Measurements from ENCODE around the gene TBCA.
A peak's percentile ranks its signal among the peaks of the same experiment; 100 is the strongest.
"Not testable (repeated sequence)": the region's sequence is repeated elsewhere in the genome, so short reads cannot be mapped to it uniquely, and the experiment has no call there.

The TBCA gene

DNA sequence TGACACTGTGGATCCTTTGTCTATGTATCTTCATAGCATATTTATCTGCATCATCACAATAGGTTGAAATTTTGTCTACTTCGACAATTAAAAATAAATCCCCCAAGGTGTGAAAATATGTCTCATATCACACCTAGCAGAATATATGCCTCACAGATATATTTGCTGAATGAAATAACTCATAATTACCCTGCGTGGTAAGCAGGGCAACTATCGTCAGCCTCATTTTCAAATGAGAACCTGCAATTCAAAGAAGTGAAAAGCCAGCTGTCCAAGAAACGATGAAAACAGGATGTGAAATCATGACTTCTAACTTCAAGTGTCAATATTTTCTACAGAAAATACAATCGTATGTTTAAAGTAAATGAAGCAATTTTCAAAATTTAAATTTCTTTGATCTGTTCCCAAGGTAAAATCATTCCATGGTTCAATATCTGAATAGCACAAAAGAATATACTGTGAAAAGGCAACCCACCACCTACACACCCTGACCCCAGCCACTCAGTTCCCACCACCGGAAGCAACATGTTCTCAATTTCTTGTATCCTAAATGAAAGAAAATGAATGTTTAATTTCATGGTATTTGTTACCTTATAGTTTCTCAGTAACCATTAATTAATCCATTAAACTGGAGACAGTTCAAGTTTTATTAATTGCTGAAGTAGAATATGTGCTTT lies 57.1 kb downstream of the TBCA start:
- no peak for DNase-seq (ENCODE audit: low read depth in 1 of 2, low spot score in 1 of 2)

- no peak for DNase-seq (ENCODE audit: low read depth in 1 of 2, low spot score in 1 of 2)
These were observed 66.0 kb downstream of the TBCA start for GRCh38 chr5:77709993-77710685.

- DNase-seq (ENCODE audit: low read depth in 1 of 2, low spot score in 1 of 2): no peak
These were observed 66.8 kb downstream of the TBCA start for GRCh38 chr5:77709340-77709739.

DNA sequence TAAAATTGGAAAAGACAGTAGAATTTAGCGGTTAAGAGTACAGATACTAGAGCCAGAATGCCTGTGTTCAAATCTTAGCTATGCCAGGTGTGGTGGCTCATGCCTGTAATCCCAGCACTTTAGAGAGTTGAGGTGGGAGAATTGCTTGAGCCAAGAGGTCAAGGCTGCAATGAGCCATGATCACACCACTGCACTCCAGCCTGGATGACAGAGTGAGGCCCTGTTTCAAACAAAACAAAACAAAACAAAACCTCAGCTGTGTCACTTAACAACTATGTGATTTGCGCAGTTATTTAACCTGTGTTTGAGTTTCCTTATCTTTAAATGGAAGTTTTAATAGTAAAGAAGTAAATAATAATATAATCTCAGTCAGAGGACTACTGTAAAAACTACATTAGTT lies 68.3 kb downstream of the TBCA start:
- no peak for DNase-seq (ENCODE audit: low read depth in 1 of 2, low spot score in 1 of 2)

DNA sequence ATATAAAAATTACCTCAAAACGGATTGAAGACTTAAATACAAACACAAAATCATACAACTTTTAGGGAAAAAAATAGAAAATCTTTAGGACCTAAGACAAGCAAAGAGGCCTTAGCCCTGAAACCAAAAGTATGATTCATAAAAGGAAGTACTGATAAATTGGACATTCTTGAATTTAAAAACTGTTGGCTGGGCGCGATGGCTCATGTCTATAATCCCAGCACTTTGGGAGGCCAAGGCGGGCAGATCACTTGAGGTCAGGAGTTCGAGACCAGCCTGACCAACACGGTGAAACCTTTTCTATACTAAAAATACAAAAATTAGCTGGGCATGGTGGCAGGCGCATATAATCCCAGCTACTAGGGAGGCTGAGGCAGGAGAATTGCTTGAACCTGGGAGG lies 76.6 kb downstream of the TBCA start:
- not testable (repeated sequence) for DNase-seq (ENCODE audit: low read depth in 1 of 2, low spot score in 1 of 2)

DNA sequence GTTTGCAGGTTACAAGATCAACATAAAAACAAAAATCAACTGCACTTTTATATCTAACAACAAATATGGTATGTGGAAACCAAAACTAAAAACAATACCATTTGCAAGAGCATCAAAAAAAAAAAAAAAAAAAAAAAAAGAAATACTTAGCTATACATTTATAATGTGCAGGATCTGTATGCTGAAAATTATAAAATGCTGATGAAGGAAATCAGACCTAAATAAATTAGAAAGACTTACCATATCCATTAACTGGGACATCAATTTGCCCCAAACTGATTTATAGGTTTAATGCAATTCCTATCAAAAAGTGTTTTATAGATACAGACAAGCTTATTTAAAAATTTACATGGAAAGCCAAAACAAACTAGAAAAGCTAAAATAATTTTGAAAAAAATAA lies 77.2 kb downstream of the TBCA start:
- DNase-seq (ENCODE audit: low read depth in 1 of 2, low spot score in 1 of 2): no peak

- DNase-seq (ENCODE audit: low read depth in 1 of 2, low spot score in 1 of 2): no peak
These were observed 78.4 kb downstream of the TBCA start for GRCh38 chr5:77697692-77698091.

- DNase-seq (ENCODE audit: low read depth in 1 of 2, low spot score in 1 of 2): no peak
These were observed 80.0 kb downstream of the TBCA start for GRCh38 chr5:77696120-77696519.

DNA sequence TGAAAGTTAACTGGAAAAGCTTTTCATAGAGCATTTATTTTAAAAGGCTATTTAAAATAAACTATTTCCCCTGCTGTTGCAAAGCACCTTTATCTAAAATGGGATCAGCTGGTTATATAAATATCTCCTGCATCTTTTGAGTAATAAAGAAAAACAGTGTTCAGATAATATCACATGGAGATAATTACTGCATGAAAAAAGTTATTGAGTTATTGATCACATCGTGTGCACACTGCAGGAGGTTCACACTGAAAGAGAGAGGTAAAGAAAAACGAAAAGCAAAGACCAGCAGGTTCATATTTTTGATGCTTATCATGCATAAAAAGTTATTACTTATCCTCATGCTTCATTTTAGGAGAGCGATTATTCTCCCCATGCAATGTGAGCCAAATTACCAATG lies 82.2 kb downstream of the TBCA start:
- DNase-seq (ENCODE audit: low read depth in 1 of 2, low spot score in 1 of 2): no peak

DNA sequence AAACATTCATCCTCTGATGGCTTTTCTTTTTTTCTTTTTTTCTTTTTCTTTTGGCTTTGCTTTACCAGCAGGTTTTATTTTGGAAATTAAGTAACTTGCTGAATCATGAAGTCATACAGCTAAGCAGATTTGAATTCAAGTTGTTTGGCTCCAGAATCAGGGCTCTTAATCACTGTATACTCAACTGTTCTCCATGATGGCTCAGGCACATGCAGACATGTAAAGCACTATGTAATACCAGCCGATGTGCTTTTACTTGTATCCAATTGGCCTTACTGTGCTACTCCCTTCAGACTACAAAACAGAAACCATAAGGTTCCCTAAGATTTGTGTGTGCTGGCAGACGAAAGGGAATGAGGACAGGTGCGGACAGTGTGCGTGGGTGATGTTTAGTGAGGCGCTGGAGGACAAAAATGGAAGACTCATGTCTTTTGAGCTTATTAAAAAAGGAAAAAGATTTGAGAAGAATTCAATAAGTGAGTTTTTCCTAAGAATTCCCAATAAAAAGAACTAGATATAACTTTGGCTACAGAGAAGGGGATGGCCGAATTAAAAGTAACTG lies 92.9 kb downstream of the TBCA start:
- DNase-seq (ENCODE audit: low read depth in 1 of 2, low spot score in 1 of 2): no peak

- no peak for DNase-seq (ENCODE audit: low read depth in 1 of 2, low spot score in 1 of 2)
These were observed 105.6 kb downstream of the TBCA start for GRCh38 chr5:77670526-77670925.

DNA sequence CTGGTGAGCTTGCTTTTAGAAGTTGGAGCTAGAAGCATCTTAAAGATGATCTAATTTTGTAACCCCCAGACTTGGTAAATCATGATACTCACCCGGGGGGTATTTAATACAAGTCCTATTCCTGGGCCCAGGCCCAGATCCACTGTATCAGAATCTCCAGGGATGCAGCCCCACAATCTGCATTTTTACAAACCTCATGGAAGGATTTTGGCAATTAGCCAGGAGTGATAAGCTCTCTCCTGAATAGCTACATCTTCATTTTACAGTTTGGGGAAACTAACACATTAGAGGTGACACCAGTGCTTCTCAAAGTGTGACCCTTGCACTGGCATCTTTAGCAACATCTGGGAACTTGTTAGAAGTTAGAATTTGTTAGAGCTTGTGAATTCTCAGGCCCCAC lies 106.5 kb downstream of the TBCA start:
- no peak for DNase-seq (ENCODE audit: low read depth in 1 of 2, low spot score in 1 of 2)

DNA sequence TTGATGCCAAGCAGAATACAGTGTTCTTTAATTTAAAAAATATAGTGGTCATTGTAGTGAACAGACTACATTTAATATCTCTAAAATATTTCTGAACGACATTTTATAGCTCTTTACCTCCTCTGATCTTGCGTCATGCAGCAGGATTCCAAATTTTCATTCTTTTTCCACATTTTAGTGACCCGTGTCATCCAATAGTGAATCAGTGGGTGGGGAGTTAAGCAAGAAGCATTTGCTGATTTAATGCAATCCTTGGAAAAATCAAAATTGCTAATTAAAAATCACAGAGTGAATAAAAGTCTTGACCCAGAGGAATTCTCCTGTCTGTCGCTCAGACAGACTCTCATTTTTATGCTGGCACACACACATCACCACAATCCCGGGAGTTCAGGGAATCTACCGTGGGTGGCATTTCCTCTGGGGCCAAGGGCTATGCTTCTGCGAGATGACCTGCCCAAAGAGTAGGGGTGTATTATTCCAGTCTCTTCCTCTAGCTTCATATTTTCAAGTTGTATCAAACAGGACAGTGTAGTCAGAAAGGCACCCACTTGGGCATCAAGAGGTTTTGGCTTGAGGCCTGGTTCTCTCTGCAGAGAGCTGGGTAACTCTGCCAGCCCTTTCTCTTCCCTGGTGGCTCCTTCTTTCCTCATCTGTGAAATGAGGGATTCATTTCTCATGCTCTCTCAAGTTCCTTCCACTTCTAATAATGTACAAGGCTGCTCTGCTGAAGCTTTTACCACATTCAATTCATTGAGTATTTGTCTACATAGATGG lies 112.9 kb downstream of the TBCA start:
- DNase-seq (ENCODE audit: low read depth in 1 of 2, low spot score in 1 of 2): no peak

GRCh38 chr5:77662635-77663034 lies 113.5 kb downstream of the TBCA start:
- DNase-seq (ENCODE audit: low read depth in 1 of 2, low spot score in 1 of 2): no peak

GRCh38 chr5:77658662-77659061 lies 117.5 kb downstream of the TBCA start:
- DNase-seq (ENCODE audit: low read depth in 1 of 2, low spot score in 1 of 2): no peak

DNA sequence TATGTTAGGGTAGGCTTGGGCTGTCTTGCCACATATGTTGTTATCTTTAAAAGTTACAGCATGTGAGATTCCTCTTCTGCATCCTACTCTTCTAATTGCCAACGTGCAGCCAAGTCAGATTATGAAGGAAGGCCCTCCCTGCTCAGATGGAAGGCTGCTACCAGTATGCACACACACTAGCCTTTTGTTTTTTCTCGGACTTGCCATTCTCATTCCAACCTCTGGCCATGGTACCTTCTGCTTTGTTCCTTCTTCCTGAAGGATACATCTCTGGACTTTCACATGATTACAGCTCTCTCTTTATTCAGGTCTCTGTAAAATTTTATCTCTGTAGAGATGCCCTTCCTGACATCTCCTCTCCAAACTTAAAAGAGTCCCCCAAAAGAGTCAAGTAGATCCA lies 124.8 kb downstream of the TBCA start:
- no peak for DNase-seq (ENCODE audit: low read depth in 1 of 2, low spot score in 1 of 2)

- DNase-seq (ENCODE audit: low read depth in 1 of 2, low spot score in 1 of 2): no peak
These were observed 125.5 kb downstream of the TBCA start for GRCh38 chr5:77650686-77651085.

- DNase-seq (ENCODE audit: low read depth in 1 of 2, low spot score in 1 of 2): no peak
These were observed 126.4 kb downstream of the TBCA start for GRCh38 chr5:77649776-77650175.

DNA sequence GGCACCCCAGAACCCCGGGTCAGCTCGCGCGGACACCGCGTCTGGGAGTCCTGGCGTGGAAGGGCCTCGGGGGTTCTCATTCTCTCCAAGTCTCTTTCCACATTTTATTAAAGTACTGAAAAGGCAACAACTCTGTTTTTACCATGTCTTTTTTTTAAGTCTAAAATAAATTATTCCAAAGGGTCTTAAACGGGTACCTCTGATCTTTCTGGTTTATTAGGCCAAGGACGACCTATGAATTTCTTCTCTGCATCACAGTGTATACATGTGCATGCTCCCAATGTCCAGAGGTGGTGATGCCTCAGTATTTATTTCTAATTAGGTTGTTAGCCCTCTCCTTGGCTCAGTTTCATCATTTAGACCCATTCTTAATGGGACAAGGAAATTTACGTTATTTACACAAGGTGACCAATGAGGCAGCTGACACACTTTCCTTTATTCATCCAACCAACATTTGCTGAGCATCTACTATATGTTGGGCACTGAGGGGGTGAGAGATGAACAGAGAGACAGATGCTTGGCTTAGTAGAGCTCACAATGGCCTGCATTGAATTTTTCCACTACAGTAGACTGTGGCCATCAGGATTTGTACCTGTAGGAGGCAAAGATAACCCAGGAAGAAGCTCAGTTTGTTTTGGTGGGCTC lies 130.0 kb downstream of the TBCA start:
- no peak for DNase-seq (ENCODE audit: low read depth in 1 of 2, low spot score in 1 of 2)

- peak in 1 of 2 donors; percentile 40 for DNase-seq (ENCODE audit: low read depth in 1 of 2, low spot score in 1 of 2)
These were observed 130.8 kb downstream of the TBCA start for GRCh38 chr5:77645158-77645994.

Data from stimulated activated CD4-positive, alpha-beta T cell treated with anti-CD3 and anti-CD28 coated beads, Interleukin-15, amount 100 ng/mL, for 1 hour (primary cell).